Activated naive CD4-positive, alpha-beta T cell treated with anti-CD3 and anti-CD28 coated beads, Interleukin-2, amount 50 U/mL, for 72 hours (primary cell): ENCODE results near the gene ADCY6. TPM values are rescaled to one million over a fixed set of nuclear protein-coding genes. Genes with fewer than 3 reads are reported as not detected.

Experiments
- ATAC-seq, 2 donors: fragments of 150-1000 bp; cut with Tn5 transposase; 2 replicates each; pipeline ENCODE4 v1.10.0; 2021; ENCODE audit warnings: mild to moderate bottlenecking in 2 of 2, moderate library complexity in 2 of 2
- DNase-seq, 2 donors: peaks; one replicate each; pipeline ENCODE4 v3.0.0; 2021 to 2022; ENCODE audit warnings: low spot score in 2 of 2
- H3K27ac Mint-ChIP-seq, 2 donors: one replicate each; pipeline ENCODE4 v1.8.0; 2022; ENCODE audit warnings: mild to moderate bottlenecking in 2 of 2, mixed read lengths in 2 of 2
- H3K36me3 Mint-ChIP-seq, 2 donors: one replicate each; pipeline ENCODE4 v1.8.0; 2022; ENCODE audit warnings: mixed read lengths in 2 of 2
- H3K9me3 Mint-ChIP-seq, 2 donors: one replicate each; pipeline ENCODE4 v1.8.0; 2022; ENCODE audit warnings: mixed read lengths in 2 of 2
- total RNA-seq, 2 donors: library from RNA; stranded (reverse); gene quantifications; one replicate each; pipeline ENCODE4 v1.2.3, GENCODE V29; 2022

Gene ADCY6
- under 1 TPM; 0.23 to 0.41 TPM for total RNA-seq

DNA sequence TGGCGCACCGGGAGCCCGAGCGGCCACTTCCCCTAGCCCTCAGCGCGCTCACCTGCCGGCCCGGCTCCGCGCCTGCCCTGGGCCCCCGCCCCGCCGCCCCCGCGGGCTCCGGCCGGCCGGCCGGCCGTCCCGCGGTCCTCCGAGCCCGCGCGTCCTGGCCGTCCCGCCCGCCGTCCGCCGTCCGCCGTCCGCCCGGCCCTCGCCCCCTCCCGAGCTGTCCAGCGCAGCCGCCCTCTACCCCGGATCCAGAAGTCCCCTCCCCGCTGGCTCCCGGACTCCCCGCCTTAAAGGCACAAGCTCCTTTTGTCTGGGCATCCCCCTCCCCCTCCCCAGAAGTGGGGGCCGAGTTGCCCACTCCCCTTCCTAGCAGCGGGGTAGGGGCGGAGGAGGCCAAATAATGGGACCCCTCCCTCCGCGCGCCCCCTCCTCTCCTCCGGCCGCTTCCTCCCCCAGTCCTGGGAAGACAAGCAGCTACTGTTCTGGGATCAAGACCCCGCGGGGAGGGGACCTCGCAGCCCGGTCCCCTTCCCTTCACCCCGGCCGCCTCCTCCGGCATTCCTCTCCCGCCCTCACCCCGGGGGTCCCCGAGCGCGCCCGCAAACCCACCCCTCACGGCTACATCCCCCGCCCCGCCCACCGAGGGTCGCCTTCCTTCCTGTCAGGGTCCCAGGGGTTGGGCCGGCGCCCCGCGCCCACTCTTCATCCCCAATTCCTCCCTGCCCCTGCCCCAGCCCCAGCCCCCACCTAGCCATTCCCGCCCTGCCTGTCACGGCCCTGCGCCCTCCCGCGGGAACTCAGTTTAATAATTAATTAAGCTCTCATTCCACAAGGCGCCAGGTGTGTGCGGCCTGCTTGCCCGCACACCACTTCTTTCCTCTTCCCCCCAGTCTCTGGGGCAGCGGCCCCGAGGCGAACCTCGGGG, at the start of gene ADCY6:
TSS of gene ADCY6 (minus strand) at position 236 of the 922 bp plus-strand sequence. CDS start 5,655 bp downstream, outside the sequence.
- peak; percentile 36 to 38 for ATAC-seq
- Mint-ChIP-seq H3K9me3 (no peaks in the 10 kb centered on the region), H3K36me3 (no peaks in the 10 kb centered on the region), H3K27ac (no peak within 1 kb of the TSS)
- DNase-seq = no peak

DNA sequence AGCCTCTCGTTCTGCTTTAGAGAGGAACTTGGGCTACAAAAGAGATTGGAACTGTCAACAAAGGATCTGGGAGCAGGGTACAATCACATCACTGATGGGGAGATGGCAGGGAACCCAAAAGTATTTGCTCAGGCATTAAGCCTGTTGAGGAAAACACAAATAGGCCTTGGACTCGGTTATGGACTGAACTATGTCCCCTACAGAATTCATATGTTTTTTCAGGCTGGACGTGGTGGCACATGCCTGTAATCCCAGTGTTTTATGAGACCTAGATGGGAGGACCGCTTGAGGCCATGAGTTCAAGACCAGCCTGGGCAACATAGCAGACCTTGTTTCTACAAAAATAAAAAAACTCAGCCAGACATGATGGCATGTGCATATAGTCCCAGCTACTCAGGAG, 49.2 kb upstream of the ADCY6 start:
- H3K27ac Mint-ChIP-seq = no peak overlapping the region
- ATAC-seq (no peak), DNase-seq (no peak)
- H3K9me3 Mint-ChIP-seq = no peaks in the 10 kb centered on the region
- H3K36me3 Mint-ChIP-seq = peaks cover 5 to 12% of the 10 kb centered on the region in 2 donors

DNA sequence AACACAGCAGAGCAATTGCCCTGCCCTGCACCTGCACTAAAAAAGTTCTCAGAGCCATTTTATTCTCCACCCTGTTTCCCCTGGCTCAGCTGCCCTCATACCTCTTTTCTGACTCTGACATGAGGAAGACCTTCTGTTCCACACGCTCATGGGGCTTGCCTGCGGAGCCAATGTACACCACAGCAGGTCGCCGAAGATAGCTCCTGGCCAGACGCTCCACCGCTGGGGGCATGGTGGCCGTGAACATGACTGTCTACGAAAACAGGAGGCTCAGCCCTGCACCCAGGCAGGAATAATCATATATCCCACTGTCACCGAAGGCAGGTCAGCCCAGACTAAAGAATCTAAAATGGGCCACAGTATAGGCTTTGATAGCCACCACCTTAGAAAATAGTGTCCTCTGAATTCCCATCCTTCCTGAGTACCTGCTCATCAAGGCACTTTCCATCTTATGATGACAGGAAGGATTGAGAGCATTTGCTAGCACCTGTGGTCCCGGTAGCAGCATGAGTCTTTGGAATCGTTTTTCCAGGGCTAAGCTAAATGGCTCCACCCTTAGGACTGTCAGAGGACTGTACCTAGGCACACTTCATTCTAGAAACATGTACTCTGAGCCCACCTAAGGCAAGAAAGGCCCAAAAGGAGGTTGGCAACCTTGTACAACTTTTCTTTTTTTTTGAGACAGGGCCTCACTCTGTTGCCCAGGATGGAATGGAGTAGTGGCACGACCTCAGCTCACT, 43.6 kb upstream of the ADCY6 start:
- Mint-ChIP-seq H3K36me3 (peaks cover 6 to 21% of the 10 kb centered on the region in 2 donors), H3K27ac (peak overlapping the region; percentile 44 to 72), H3K9me3 (no peaks in the 10 kb centered on the region)
- ATAC-seq = no peak
- no peak for DNase-seq

DNA sequence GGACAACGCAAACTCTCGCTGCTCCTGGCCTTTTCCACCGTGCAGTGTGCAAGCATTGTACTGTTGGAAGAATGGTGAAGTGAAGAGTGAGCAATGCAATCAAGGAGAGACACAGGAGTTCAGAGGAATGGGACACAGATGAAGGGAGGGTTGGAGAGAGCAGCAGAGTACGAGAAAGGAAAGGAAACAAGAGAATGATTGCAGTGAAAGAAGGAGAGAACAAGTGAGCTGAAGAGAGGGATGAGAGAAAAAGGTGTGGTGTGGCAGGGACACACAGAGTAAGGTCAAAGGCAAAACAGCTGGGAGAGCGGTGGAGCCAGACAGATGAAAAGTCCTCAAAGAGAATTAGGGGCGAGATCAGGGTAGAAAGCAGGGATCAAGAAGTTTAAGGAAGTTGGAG, 42.4 kb upstream of the ADCY6 start:
- Mint-ChIP-seq H3K36me3 (peaks cover 6 to 21% of the 10 kb centered on the region in 2 donors), H3K9me3 (no peaks in the 10 kb centered on the region), H3K27ac (peak overlapping the region in 1 of 2 donors; percentile 36)
- no peak for DNase-seq
- no peak for ATAC-seq

DNA sequence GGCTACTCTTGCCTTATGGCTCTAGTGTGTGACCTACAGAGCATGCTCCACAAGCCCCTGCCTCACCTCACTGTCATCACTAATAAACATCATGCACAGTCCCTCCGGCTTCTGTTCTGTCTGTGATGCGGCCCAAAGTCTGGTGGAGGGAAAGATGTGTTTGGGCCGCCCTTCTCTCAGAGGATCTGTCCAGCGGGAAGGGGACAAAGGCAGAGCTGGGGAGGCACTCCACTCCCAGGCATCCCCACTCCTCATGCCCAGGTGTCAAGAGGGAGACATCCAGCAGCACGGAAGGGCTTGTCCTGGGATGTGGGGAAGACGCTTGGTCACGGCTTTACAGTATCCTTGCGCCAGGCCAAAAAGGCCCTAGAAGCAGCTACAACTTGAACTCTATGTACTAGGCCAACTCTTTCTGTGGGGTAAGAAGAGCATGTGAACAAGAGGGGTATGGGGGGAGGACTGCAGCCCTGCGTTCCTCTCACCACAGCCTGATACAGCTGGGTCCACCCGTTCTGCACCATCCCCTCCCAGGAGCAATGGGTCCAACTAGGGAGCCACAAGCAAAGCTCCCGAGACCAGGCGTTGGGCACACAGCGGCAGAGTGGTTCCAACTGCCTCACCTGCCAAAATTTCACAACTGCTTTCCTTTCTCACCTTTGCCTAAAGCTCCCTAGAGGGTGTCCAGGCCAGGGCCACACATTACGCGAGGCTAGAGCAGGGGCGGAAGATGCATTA, 40.1 kb upstream of the ADCY6 start:
- DNase-seq (no peak), ATAC-seq (no peak)
- no peaks in the 10 kb centered on the region for H3K9me3 Mint-ChIP-seq
- peak overlapping the region; percentile 27 to 37 for H3K27ac Mint-ChIP-seq
- H3K36me3 Mint-ChIP-seq = peaks cover 6 to 21% of the 10 kb centered on the region in 2 donors

DNA sequence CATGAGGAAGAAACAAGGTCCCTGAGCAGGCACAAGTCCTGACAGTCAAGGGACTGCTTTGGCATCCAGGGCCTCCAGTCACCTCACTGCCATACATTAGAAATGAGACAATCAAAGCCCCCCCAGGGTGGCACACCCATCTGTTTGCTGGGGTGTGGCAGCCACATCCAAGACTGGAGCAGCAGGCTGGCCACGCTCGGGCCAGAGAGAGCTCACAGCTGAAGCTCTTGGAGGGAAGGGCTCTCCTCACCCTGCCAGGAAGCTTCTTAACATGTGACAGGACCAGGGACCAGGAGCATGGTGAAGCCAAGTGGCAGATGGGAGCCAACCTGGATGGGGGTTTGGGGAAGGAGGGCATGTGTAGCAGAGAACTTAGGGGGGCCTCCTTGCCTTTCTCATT, 39.4 kb upstream of the ADCY6 start:
- H3K9me3 Mint-ChIP-seq = no peaks in the 10 kb centered on the region
- DNase-seq = no peak
- no peak overlapping the region for H3K27ac Mint-ChIP-seq
- peaks cover 2 to 18% of the 10 kb centered on the region in 2 donors for H3K36me3 Mint-ChIP-seq
- ATAC-seq = no peak

DNA sequence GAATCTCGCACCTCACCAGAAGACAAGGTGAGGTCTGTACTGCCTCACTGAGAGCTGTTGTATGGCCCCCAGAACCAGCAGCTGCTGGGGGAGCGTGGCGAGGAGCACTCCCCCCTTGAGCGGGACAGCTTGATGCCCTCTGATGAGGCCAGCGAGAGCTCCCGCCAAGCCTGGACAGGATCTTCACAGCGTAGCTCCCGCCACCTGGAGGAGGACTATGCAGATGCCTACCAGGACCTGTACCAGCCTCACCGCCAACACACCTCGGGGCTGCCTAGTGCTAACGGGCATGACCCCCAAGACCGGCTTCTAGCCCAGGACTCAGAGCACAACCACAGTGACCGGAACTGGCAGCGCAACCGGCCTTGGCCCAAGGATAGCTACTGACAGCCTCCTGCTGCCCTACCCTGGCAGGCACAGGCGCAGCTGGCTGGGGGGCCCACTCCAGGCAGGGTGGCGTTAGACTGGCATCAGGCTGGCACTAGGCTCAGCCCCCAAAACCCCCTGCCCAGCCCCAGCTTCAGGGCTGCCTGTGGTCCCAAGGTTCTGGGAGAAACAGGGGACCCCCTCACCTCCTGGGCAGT, 38.7 kb upstream of the ADCY6 start:
- H3K27ac Mint-ChIP-seq = no peak overlapping the region
- ATAC-seq = no peak
- H3K36me3 Mint-ChIP-seq = peaks cover 0 to 17% of the 10 kb centered on the region in 2 donors
- no peak for DNase-seq
- H3K9me3 Mint-ChIP-seq = no peaks in the 10 kb centered on the region

DNA sequence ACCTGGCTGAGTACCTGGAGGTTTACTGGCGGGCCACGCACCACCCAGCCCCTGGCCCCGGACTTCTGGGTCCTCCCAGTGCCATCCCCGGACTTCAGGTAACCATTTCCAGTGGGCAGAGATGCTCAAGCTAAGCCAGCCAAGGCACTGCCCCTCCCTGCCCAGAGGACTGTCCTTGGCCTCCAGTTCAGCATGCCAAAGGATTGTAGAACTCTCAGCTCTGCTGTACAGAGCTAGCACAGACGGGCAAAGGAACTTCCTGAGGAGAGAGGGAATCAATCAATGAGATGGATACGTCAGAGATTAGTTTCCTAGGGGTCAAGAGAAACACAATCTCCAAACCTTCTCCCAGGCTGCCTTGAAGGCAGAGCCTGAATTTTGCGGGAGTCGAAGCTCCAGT, 38.1 kb upstream of the ADCY6 start:
- DNase-seq (no peak), ATAC-seq (no peak)
- peaks cover 0 to 11% of the 10 kb centered on the region in 2 donors for H3K36me3 Mint-ChIP-seq
- H3K27ac Mint-ChIP-seq = no peak overlapping the region
- H3K9me3 Mint-ChIP-seq = no peaks in the 10 kb centered on the region

DNA sequence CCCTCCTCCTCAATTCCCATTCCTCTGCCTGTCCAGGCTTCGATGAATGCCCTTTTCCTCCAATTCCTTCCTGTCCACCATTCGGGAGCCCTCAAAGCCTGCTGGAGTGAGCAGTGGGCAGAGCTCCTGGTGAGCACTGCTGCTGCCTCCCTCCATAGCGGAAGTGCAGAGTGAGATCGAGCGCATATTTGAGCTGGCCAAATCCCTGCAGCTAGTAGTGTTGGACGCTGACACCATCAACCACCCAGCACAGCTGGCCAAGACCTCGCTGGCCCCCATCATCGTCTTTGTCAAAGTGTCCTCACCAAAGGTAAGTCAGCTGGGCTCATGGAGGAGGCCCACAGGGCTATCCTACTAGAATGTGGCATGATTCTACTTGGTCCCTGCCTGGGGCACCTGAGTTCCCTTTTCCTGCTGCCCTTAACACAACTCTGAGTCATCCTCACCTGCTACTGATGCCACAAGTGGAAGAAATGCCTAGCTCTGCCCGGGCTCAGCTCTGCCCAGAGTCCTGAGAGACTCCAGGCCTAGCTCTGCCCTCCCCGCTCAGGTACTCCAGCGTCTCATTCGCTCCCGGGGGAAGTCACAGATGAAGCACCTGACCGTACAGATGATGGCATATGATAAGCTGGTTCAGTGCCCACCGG, 37.4 kb upstream of the ADCY6 start:
- H3K36me3 Mint-ChIP-seq = peaks cover 0 to 7% of the 10 kb centered on the region in 2 donors
- no peak for DNase-seq
- H3K9me3 Mint-ChIP-seq = no peaks in the 10 kb centered on the region
- H3K27ac Mint-ChIP-seq = peak overlapping the region in 1 of 2 donors; percentile 65
- peak in 1 of 2 donors; percentile 30 for ATAC-seq

DNA sequence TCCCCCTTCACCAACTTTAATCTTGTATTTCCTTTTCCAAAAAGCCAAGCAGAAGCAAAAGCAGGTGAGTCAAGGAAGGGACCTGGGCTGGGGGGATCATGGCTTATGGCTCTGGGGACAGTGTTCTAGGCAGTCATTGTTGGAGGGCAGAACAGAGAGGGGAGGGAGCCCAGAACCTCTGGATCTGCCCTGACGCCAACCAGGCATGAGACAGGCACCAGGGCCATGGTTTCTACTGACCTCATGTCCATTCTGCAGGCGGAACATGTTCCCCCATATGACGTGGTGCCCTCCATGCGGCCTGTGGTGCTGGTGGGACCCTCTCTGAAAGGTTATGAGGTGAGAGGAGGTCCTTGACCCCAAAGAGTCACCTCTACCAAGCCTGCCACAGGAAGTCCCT, 36.0 kb upstream of the ADCY6 start:
- Mint-ChIP-seq H3K36me3 (no peaks in the 10 kb centered on the region), H3K9me3 (no peaks in the 10 kb centered on the region), H3K27ac (no peak overlapping the region)
- DNase-seq (no peak), ATAC-seq (no peak)

DNA sequence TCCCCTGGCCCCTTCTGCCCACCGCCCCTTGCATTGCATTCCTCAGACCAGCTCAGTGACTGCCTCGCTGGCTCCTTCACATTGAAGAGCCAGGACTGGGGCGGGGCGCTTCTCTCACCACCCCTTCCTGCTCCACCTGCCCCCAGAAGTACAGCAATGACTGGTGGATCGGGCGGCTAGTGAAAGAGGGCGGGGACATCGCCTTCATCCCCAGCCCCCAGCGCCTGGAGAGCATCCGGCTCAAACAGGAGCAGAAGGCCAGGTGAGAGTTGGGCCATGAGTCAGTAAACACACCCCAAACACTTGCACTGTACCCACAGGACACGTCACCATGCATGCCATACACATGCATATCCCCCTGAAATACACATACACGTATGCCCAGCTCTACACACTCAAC, 35.2 kb upstream of the ADCY6 start:
- H3K9me3 Mint-ChIP-seq = no peaks in the 10 kb centered on the region
- H3K27ac Mint-ChIP-seq = no peak overlapping the region
- ATAC-seq (no peak), DNase-seq (no peak)
- no peaks in the 10 kb centered on the region for H3K36me3 Mint-ChIP-seq

DNA sequence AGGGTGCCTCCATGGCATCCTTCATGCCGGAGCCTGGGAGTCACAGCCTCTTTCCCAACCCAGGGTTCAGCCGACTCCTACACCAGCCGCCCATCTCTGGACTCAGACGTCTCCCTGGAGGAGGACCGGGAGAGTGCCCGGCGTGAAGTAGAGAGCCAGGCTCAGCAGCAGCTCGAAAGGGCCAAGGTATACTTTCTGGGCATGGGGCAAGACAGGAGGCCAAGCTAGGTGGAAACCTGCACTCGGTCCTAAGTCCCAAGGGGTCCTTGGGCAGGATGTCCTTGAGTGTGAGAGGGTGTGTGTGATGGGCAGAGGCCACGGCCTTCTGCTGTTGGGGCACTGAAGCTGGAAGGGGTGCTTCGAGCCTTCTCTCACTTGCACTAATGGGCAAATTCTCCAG, 34.4 kb upstream of the ADCY6 start:
- Mint-ChIP-seq H3K36me3 (no peaks in the 10 kb centered on the region), H3K27ac (no peak overlapping the region), H3K9me3 (no peaks in the 10 kb centered on the region)
- ATAC-seq (no peak), DNase-seq (no peak)

DNA sequence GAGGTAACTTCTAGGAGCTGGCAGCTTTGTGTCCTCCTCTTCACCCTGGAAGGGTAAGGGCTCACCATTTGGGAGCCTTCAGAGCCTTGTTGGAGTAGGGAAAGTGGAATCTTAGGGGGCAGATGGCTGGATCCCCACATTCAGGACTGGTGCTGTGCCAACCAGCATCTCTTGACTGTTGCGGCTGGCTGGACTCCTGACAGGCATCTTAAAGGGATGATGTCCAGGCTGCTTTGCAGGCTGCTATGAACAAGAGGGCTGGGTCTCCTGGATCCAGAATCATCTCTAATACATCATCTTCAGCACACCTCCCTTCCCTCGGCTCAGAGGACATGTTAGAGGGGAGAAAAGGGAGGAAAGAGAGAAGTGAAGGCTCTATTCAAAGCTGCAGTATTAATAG, 33.8 kb upstream of the ADCY6 start:
- ATAC-seq (no peak), DNase-seq (no peak)
- no peaks in the 10 kb centered on the region for H3K9me3 Mint-ChIP-seq
- no peak overlapping the region for H3K27ac Mint-ChIP-seq
- no peaks in the 10 kb centered on the region for H3K36me3 Mint-ChIP-seq

DNA sequence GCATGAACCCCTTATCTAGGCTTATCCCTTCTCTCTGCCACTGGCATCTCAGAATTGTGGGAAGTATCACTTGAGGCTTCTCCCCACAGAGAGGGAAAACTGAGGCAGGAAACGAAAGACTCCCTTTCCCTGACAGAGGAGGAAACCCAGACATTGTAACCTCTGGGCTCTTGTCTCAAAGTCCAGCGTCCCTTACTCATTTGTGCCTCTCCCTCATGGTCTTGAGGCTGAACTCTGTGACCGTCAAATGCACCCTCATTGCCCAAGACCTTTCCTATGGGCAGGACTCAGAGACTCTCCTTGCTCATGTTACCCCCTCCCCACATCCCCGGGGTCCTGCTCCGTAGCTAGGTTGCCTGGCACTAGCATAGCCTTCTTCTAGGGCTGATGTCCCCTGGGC, 33.2 kb upstream of the ADCY6 start:
- Mint-ChIP-seq H3K36me3 (no peaks in the 10 kb centered on the region), H3K27ac (no peak overlapping the region), H3K9me3 (no peaks in the 10 kb centered on the region)
- DNase-seq (no peak), ATAC-seq (no peak)

DNA sequence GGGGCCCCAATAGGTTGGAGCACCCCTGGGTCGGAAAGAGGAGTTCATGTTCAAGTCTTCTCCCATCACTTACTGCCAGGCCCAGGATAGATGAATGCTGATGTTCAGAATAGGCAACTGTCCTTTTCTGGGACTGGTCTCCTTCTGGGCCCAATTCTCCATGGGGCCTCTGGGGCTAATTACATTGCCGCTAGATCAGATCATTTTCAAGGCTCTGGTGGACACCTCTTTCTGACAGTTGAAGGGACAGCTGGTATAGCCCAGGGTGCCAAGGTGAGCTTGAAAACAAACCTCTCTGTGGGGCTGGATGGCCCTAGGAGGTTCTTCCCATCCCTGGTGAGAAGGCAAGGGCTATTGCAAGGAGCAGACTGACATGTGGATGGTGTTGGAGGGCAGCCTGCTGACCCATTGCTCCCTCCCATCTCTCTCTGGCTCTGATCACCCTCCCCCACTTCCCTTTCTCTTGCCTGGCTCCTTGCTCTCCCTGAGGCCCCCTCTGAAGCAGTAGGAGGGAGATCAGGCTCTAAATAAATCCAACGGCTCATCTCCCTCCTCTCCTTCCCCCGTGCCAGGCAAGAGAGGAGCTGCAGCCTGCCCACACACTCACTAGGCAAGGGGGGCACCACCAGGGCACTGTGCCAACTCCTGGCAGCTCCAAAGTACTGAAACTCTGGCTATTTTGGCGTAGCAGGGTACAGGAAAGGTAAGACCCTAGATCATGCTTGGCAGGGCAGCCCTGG, 31.3 kb upstream of the ADCY6 start:
- H3K9me3 Mint-ChIP-seq = no peaks in the 10 kb centered on the region
- ATAC-seq (no peak), DNase-seq (no peak)
- H3K36me3 Mint-ChIP-seq = no peaks in the 10 kb centered on the region
- H3K27ac Mint-ChIP-seq = no peak overlapping the region
